Measurements from ENCODE around the gene SERGEF.

Gene SERGEF

GRCh38 chr11:18012906-18013781, at the start of gene SERGEF:
SERGEF (minus strand) TSS chr11:18013047; CDS start chr11:18013010, 37 bp downstream.
- FAIRE-seq, result no peak

- FAIRE-seq, result no peak
Observed at GRCh38 chr11:18061351-18061750, 48.5 kb upstream of the SERGEF start.

- FAIRE-seq, result no peak
Observed at GRCh38 chr11:18056561-18057181, 43.8 kb upstream of the SERGEF start.

- no peak for FAIRE-seq
Observed at GRCh38 chr11:18054511-18055103, 41.8 kb upstream of the SERGEF start.

GRCh38 chr11:18050848-18051247, 38.0 kb upstream of the SERGEF start:
- no peak for FAIRE-seq

GRCh38 chr11:18046116-18046777, 33.4 kb upstream of the SERGEF start, which contains the start of gene TPH1:
TPH1 (minus strand) TSS chr11:18046269; CDS start chr11:18040762, 5,507 bp downstream.
- FAIRE-seq, result no peak

- no peak for FAIRE-seq
Observed at GRCh38 chr11:18036456-18036855, 23.6 kb upstream of the SERGEF start.

- no peak for FAIRE-seq
Observed at GRCh38 chr11:18027475-18027874, 14.6 kb upstream of the SERGEF start.

GRCh38 chr11:18022419-18022818, 9.6 kb upstream of the SERGEF start:
- FAIRE-seq, result no peak

- FAIRE-seq, result no peak
Observed at GRCh38 chr11:18019650-18020049, 6.8 kb upstream of the SERGEF start.

GRCh38 chr11:18016789-18017188, 3.9 kb upstream of the SERGEF start:
- FAIRE-seq, result no peak

- FAIRE-seq, result no peak
Observed at GRCh38 chr11:18014876-18015275, 2.0 kb upstream of the SERGEF start.

GRCh38 chr11:18013790-18014507, 1.1 kb upstream of the SERGEF start:
- FAIRE-seq, result no peak

- FAIRE-seq, result no peak
Observed at GRCh38 chr11:18012122-18012905, 533 bp downstream of the SERGEF start.

- FAIRE-seq, result no peak
Observed at GRCh38 chr11:18011633-18012032, 1.2 kb downstream of the SERGEF start.

GRCh38 chr11:18010977-18011586, 1.8 kb downstream of the SERGEF start:
- FAIRE-seq, result no peak

GRCh38 chr11:18010121-18010670, 2.7 kb downstream of the SERGEF start:
- no peak for FAIRE-seq

- FAIRE-seq, result no peak
Observed at GRCh38 chr11:18005376-18006129, 7.3 kb downstream of the SERGEF start.

- no peak for FAIRE-seq
Observed at GRCh38 chr11:18001191-18001590, 11.7 kb downstream of the SERGEF start.

GRCh38 chr11:18000760-18001159, 12.1 kb downstream of the SERGEF start:
- FAIRE-seq, result no peak
